Neural crest cell (in vitro differentiated cells): ENCODE measurements around the gene AFAP1L1. TPM values are rescaled to one million over a fixed set of nuclear protein-coding genes. Genes with fewer than 3 reads are reported as not detected.

Source experiments
- DNase-seq: peaks from one replicate; pipeline ENCODE4 v3.0.0; 2021; ENCODE audit warnings: low read depth, mixed read lengths, low spot score
- H3K27ac Mint-ChIP-seq: one replicate; pipeline ENCODE4 v1.8.0; 2021; ENCODE audit warnings: mild to moderate bottlenecking, mixed read lengths; ENCODE audit not compliant: unreplicated experiment
- H3K27me3 Mint-ChIP-seq: 2 replicates; pipeline ENCODE4 v1.8.0; 2021; ENCODE audit warnings: low read depth, mild to moderate bottlenecking, mixed read lengths
- H3K36me3 Mint-ChIP-seq: 2 replicates; pipeline ENCODE4 v1.8.0; 2021; ENCODE audit warnings: low read depth, mild to moderate bottlenecking, mixed read lengths
- H3K4me1 Mint-ChIP-seq: 2 replicates; pipeline ENCODE4 v1.8.0; 2021; ENCODE audit warnings: mixed read lengths
- H3K4me3 Mint-ChIP-seq: one replicate; pipeline ENCODE4 v1.8.0; 2021; ENCODE audit warnings: mild to moderate bottlenecking, mixed read lengths
- H3K9me3 Mint-ChIP-seq: 2 replicates; pipeline ENCODE4 v1.8.0; 2021; ENCODE audit warnings: mixed read lengths
- CTCF ChIP-seq: fragments of 200-600 bp; sonication (generic); conservative IDR thresholded peaks from 2 replicates; pipeline ENCODE4 v1.5.0; 2021; ENCODE audit warnings: antibody characterized with exemption, mild to moderate bottlenecking
- total RNA-seq: library from RNA; stranded (reverse); gene quantifications from 2 replicates; pipeline ENCODE4 v1.2.1, GENCODE V29; 2021

AFAP1L1 gene
- total RNA-seq, 1 donor from 2014 or later, result 11.6 TPM

DNA sequence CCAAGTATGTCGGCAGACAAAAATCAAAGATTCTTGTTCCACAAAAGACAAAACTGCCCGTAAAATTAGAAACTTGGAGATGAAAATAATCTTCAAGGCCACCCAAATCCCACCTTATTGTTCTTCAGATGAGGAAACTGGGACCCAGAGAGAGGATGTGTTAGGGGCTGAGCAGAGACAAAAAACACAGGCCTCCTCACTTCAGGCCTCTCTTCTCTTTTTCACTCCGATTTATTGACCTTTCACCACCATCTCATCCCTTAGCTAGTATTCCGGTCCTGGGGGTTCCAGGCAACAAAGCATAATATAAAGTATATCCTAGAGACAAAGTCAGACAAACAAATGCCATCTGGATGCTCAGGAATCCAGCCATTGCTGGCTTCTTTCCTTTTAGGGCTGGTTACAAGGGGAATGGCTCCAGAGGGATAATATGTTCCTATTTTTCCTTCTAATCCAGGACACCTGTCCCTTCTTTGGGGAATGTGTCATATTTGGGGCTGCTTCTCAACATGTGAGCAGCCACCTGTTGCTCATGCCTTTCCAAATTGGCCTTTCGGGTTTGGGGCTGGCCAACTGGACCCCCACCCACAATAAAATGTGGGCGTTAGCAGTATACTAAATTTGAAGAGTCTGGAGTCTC lies 42.2 kb upstream of the AFAP1L1 start:
- Mint-ChIP-seq H3K27me3 (peaks cover 13% of the 10 kb centered on the region), H3K36me3 (no peaks in the 10 kb centered on the region), H3K27ac (no peak overlapping the region), H3K4me1 (peaks cover 5% of the 10 kb centered on the region), H3K9me3 (no peaks in the 10 kb centered on the region), H3K4me3 (no peak overlapping the region)
- DNase-seq, result no peak
- TF ChIP-seq CTCF, result no peak

- Mint-ChIP-seq H3K27ac (no peak overlapping the region), H3K36me3 (no peaks in the 10 kb centered on the region), H3K27me3 (peaks cover 33% of the 10 kb centered on the region), H3K9me3 (no peaks in the 10 kb centered on the region), H3K4me1 (no peaks in the 10 kb centered on the region), H3K4me3 (no peak overlapping the region)
- TF ChIP-seq CTCF, result no peak
- DNase-seq, result no peak
Observed at GRCh38 chr5:149235841-149236240, 35.8 kb upstream of the AFAP1L1 start.

DNA sequence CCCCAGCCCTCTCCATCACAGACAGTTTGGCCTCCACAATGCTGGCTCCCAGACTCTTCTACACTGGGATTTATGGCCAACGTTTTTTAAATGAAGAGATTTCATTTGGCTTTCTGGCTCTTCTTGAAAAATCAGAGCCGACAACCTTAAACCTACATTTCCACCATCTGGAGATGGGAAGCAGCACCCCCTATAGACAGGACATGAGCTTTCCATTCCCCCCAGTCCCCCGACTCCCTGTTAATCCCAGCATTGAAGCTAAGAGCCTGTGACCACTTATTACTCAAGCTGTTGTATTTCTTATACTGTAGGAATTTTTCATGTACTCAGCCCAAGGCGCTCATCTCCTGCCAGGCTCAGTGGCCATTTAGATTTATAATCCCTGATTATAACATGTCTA lies 34.0 kb upstream of the AFAP1L1 start:
- no peak for TF ChIP-seq CTCF
- H3K27me3 Mint-ChIP-seq, result peaks cover 40% of the 10 kb centered on the region
- H3K9me3 Mint-ChIP-seq, result no peaks in the 10 kb centered on the region
- DNase-seq, result no peak
- H3K27ac Mint-ChIP-seq, result no peak overlapping the region
- H3K4me1 Mint-ChIP-seq, result no peaks in the 10 kb centered on the region
- H3K4me3 Mint-ChIP-seq, result no peak overlapping the region
- H3K36me3 Mint-ChIP-seq, result no peaks in the 10 kb centered on the region

GRCh38 chr5:149238540-149238939 lies 33.1 kb upstream of the AFAP1L1 start:
- Mint-ChIP-seq H3K27me3 (peaks cover 35% of the 10 kb centered on the region), H3K36me3 (no peaks in the 10 kb centered on the region), H3K9me3 (no peaks in the 10 kb centered on the region), H3K27ac (no peak overlapping the region), H3K4me1 (no peaks in the 10 kb centered on the region), H3K4me3 (no peak overlapping the region)
- DNase-seq, result no peak
- TF ChIP-seq CTCF, result no peak

DNA sequence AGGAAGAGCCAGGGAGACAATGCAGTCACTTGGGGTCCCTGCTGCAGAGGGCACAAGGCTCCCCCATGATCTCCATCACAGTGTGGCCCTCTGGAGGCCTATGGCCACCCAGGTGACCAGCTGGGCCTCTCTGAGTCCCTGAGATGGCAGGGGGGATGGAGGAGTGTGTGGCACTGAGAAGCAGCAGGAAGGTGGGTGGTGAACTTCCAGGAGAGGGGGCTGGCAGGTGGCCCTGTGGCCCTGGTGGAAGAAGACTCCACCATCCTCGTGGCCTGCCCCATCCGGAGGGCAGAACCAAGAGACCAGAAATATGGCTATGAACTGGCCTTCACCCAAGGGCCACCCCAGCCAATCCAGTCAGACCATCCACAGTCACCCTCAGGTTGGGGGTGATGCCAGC lies 31.7 kb upstream of the AFAP1L1 start:
- DNase-seq, result no peak
- no peak for TF ChIP-seq CTCF
- Mint-ChIP-seq H3K4me1 (no peaks in the 10 kb centered on the region), H3K4me3 (no peak overlapping the region), H3K27me3 (peaks cover 29% of the 10 kb centered on the region), H3K9me3 (no peaks in the 10 kb centered on the region), H3K27ac (no peak overlapping the region), H3K36me3 (no peaks in the 10 kb centered on the region)
